Measurements from ENCODE around the gene SLC7A7. TPM values are rescaled to one million over a fixed set of nuclear protein-coding genes. Genes with fewer than 3 reads are reported as not detected.

Gene SLC7A7
- total and polyA plus RNA-seq, 2 of the 13 experiments (the other 11 are each of a cell fraction or from before 2014, with no cell fraction given), result 0.13 to 0.63 TPM

- TF ChIP-seq ZUFSP (CRISPR knock-in tag; IDR thresholded peaks at IDR 0.05; ENCODE audit: borderline replicate concordance), result no peak
- no peak for TF ChIP-seq HNRNPLL (IDR thresholded peaks at IDR 0.05; ENCODE audit: low read depth, low read length, poor library complexity, severe bottlenecking)
- no peak for TF ChIP-seq ZNF879 (CRISPR knock-in tag; IDR thresholded peaks at IDR 0.05)
- TF ChIP-seq HES4 (CRISPR knock-in tag; IDR thresholded peaks at IDR 0.05; ENCODE audit: borderline replicate concordance), result no peak
- TF ChIP-seq ZNF652 (CRISPR knock-in tag; IDR thresholded peaks at IDR 0.05; ENCODE audit: borderline replicate concordance, low read depth), result no peak
- TF ChIP-seq ZBTB44 (CRISPR knock-in tag; IDR thresholded peaks at IDR 0.05), result no peak
- TF ChIP-seq ZEB1 (IDR thresholded peaks at IDR 0.05; ENCODE audit: insufficient replicate concordance, low read depth), result no peak
- TF ChIP-seq FOXM1 (CRISPR knock-in tag; IDR thresholded peaks at IDR 0.05), result no peak
- TF ChIP-seq ZNF687 (CRISPR knock-in tag; IDR thresholded peaks at IDR 0.05), result no peak
- no peak for TF ChIP-seq KDM1A (CRISPR knock-in tag; IDR thresholded peaks at IDR 0.05)
- TF ChIP-seq SRF (IDR thresholded peaks at IDR 0.05; ENCODE audit: low read depth, low read length), result no peak
- no peak; the same call in 1 of the 2 replicates for TF ChIP-seq ZNF230 (CRISPR knock-in tag; IDR thresholded peaks at IDR 0.05)
- no peak for TF ChIP-seq MLLT10 (CRISPR knock-in tag; IDR thresholded peaks at IDR 0.05)
- no peak for TF ChIP-seq SMC3 (IDR thresholded peaks at IDR 0.05; ENCODE audit: low read length)
- no peak for TF ChIP-seq HMGXB4 (CRISPR knock-in tag; IDR thresholded peaks at IDR 0.05; ENCODE audit: borderline replicate concordance in 1 of 2, low read depth in 1 of 2)
- TF ChIP-seq ZBTB20 (CRISPR knock-in tag; IDR thresholded peaks at IDR 0.05; ENCODE audit: borderline replicate concordance, low read depth), result 0 out of 2 replicates have a peak, but pooled peaks have one; percentile 36
- no peak for TF ChIP-seq CSRNP2 (CRISPR knock-in tag; conservative IDR thresholded peaks at IDR 0.05; ENCODE audit: low read depth)
These were observed 21.3 kb upstream of the SLC7A7 start, which contains the start of gene MMP14 (continued) for GRCh38 chr14:22836301-22837113.

All from HepG2 (cell line).